ENCODE measurements around the gene ATRAID.

The ATRAID gene

GRCh38 chr2:27217173-27218121 is 5.6 kb downstream of the ATRAID start, which contains the start of gene CAD:
CAD (plus strand) TSS chr2:27217369; CDS start chr2:27217552, 183 bp downstream.
- FAIRE-seq (peak; percentile 42), DNase-seq (ENCODE audit: insufficient read length, low spot score) (peak; percentile 86)

- FAIRE-seq = no peak
- no peak for DNase-seq (ENCODE audit: insufficient read length, low spot score)
Observed at GRCh38 chr2:27218614-27219013, 6.8 kb downstream of the ATRAID start.

- no peak for FAIRE-seq
- no peak for DNase-seq (ENCODE audit: insufficient read length, low spot score)
Observed at GRCh38 chr2:27219091-27219490, 7.2 kb downstream of the ATRAID start.

- DNase-seq (ENCODE audit: insufficient read length, low spot score) = no peak
- FAIRE-seq = no peak
Observed at GRCh38 chr2:27220091-27220490, 8.2 kb downstream of the ATRAID start.

GRCh38 chr2:27221166-27221565 is 9.3 kb downstream of the ATRAID start:
- FAIRE-seq = no peak
- no peak for DNase-seq (ENCODE audit: insufficient read length, low spot score)

GRCh38 chr2:27222407-27222806 is 10.6 kb downstream of the ATRAID start:
- FAIRE-seq = no peak
- DNase-seq (ENCODE audit: insufficient read length, low spot score) = no peak

GRCh38 chr2:27223416-27223815 is 11.6 kb downstream of the ATRAID start:
- DNase-seq (ENCODE audit: insufficient read length, low spot score) = no peak
- no peak for FAIRE-seq

- DNase-seq (ENCODE audit: insufficient read length, low spot score) (no peak), FAIRE-seq (no peak)
Observed at GRCh38 chr2:27225526-27225925, 13.7 kb downstream of the ATRAID start.

- FAIRE-seq (no peak), DNase-seq (ENCODE audit: insufficient read length, low spot score) (no peak)
Observed at GRCh38 chr2:27227501-27227900, 15.7 kb downstream of the ATRAID start.

- DNase-seq (ENCODE audit: insufficient read length, low spot score) (no peak), FAIRE-seq (no peak)
Observed at GRCh38 chr2:27231921-27232320, 20.1 kb downstream of the ATRAID start.

GRCh38 chr2:27233341-27233740 is 21.5 kb downstream of the ATRAID start:
- FAIRE-seq = no peak
- DNase-seq (ENCODE audit: insufficient read length, low spot score) = no peak

GRCh38 chr2:27236136-27236535 is 24.3 kb downstream of the ATRAID start:
- no peak for DNase-seq (ENCODE audit: insufficient read length, low spot score)
- no peak for FAIRE-seq

- no peak for FAIRE-seq
Observed at GRCh38 chr2:27236626-27237025, 24.8 kb downstream of the ATRAID start.

GRCh38 chr2:27237341-27237945 is 25.6 kb downstream of the ATRAID start:
- DNase-seq (ENCODE audit: insufficient read length, low spot score) (no peak), FAIRE-seq (no peak)

More at GRCh38 chr2:27236626-27237025, 24.8 kb downstream of the ATRAID start:
- no peak for DNase-seq (ENCODE audit: insufficient read length, low spot score)

GRCh38 chr2:27238976-27239375 is 27.1 kb downstream of the ATRAID start:
- FAIRE-seq (no peak), DNase-seq (ENCODE audit: insufficient read length, low spot score) (no peak)

GRCh38 chr2:27240406-27240805 is 28.6 kb downstream of the ATRAID start:
- no peak for DNase-seq (ENCODE audit: insufficient read length, low spot score)
- no peak for FAIRE-seq

GRCh38 chr2:27241761-27242613 is 30.1 kb downstream of the ATRAID start:
- DNase-seq (ENCODE audit: insufficient read length, low spot score) (no peak), FAIRE-seq (no peak)

GRCh38 chr2:27242614-27242951 is 30.7 kb downstream of the ATRAID start:
- DNase-seq (ENCODE audit: insufficient read length, low spot score) (no peak), FAIRE-seq (peak; percentile 9)

GRCh38 chr2:27243391-27244130 is 31.7 kb downstream of the ATRAID start:
- FAIRE-seq (no peak), DNase-seq (ENCODE audit: insufficient read length, low spot score) (no peak)

- DNase-seq (ENCODE audit: insufficient read length, low spot score) = no peak
- peak; percentile 49 for FAIRE-seq
Observed at GRCh38 chr2:27245116-27245515, 33.3 kb downstream of the ATRAID start.

All from HTR-8/SVneo (cell line).